HG03565 (cell line): Measurements from ENCODE around the gene PRKAR1B.

Source experiments
- ATAC-seq: cut with Tn5 transposase; IDR thresholded peaks from one replicate; pipeline ENCODE4 v1.9.1; 2021; ENCODE audit warnings: mild to moderate bottlenecking, moderate library complexity; ENCODE audit not compliant: unreplicated experiment

Gene PRKAR1B

DNA sequence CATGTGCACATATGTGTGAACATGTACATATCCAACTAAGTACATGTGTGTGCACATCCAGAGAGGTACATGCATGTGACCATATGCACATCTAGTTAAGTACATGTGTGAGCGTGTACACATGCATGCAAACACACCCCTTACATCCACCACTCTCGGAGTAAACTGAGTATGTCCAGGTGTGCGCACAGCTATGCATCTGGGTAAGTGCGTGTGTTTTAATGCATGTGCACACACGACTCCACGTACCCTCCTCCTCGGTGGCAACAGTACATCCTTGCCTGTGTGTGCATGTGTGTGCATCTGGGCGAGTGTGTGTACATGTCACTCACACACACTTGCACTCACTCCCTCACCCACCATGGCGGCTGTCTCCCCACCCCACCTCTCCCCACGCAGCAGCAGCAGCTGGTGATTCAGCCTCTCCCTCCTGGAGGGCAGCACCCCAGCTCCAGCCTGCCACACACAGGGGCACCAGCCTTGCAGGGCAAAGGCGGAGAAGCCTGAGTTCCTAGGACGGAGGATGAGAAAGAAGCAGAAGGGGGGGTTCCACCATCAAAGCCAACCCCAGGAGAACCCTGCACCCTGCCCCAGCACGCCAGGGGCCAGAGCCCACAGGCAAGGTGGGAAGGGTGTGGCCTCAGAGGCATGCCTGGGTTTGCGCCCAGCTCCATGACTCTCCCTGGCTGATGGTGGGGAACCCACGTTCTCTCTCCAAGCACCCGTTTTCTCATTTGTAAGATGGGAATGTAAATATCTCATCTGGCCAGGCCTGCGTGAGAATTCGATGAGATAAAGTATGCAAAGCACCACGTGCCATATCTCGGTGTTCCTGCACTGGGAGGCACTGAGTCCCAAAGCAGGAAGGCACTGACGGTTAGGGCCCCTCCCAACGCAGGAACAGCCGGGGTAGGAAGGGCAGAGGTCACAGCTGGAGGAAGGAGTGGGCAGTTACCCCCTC is 28.3 kb downstream of the PRKAR1B start:
- ATAC-seq, result no peak

DNA sequence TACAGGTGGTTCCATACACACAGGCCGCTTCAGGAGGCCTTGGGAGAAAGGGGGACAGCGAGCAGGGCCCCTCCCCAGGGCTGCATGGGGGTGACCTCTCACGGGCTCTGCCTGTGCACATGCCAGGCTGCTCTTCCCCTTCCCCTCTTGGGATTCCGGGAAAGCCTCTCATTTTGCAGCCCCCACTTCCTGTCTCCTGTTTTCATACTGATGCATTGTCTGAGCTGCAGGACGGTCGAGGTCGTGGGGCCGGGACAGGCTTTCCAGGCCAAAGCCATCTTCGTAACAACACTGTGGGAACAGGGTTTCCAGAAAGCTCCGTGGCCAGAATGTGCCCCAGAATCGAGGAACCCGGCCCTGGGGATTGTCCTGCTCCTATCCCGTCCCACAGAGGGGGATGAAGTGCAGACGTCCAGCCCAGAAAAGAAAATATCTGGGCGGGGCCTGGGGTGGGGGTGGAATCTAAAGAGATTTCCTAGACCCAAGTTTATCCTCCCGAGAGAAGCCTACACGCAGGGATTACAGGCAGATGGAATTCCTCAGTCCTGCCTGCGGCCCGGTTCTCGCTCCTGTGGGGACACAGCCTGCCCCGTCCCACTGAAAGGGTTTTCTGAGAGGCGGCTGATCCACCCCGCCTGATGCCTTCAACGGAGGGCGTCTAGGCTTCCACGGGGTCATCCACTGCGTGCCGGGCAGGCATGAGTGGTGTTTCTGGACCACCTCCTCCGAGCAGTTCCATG is 30.1 kb downstream of the PRKAR1B start:
- ATAC-seq, result no peak

DNA sequence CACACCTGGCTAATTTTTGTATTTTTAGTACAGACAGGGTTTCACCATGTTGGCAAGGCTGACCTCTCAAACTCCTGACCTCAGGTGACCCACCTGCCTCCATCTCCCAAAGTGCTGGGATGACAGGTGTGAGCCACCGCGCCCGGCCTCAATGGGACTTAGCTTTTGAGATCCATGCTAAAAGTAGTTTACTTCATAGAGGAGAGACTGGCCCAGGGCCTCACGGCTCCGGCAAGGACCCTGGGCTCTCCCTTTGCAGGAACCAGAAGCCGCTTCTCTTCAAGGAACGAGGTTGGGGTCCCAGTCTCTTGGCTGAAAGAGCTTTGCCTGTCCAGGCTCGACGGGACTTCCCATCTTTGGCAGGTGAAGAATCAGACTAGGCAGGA is 30.7 kb downstream of the PRKAR1B start:
- ATAC-seq, result no peak

DNA sequence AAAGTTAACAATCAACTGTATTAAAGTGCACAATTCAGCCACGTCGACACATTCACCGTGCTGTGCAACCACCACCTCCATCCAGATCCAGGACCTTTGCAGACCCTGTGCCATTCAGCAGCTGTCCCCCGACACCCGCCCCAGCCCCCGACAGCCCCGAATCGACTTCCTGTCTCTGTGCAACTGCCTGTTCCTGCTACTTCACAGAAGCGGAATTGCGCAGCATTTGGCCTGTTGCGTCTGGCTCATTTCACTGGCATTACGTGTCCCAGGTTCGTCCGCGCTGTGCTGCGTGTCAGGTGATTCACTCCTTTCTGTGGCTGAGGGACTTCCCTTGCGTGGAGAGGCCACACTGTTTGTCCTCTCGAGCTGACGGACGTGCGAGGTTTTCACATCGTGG is 33.8 kb downstream of the PRKAR1B start:
- ATAC-seq, result no peak

DNA sequence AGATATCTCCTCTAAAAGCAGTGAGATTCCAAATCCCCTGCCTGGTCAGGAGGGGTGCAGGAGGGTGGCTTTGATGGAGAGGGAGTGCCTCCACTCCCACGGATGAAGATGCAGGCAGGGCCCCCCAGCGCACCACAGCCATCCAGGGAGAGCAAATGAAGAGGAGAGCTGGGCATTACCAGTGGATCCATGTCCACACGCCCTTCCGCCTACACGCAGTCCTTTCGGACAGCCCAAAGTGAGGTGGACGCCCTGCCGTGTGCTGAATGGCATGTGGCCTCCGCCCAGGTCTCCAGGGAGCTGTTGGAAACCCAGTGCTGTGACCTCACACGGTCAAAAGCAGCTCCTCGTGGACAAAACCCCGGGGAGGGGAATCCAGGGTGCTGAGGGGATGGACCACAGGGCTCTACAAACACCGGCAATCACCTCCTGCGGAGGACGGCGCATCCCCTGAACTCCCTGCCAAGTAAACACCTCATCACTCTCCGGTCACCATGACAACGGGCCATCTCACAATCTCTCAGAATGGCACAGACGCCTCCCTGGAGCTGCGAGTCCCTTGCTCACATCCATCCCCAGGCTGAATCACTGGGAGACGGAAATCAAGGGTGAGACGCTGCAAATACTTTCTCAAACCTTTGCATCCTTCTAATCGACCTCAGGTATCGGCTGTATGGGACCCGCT is 35.6 kb downstream of the PRKAR1B start:
- ATAC-seq, result no peak

DNA sequence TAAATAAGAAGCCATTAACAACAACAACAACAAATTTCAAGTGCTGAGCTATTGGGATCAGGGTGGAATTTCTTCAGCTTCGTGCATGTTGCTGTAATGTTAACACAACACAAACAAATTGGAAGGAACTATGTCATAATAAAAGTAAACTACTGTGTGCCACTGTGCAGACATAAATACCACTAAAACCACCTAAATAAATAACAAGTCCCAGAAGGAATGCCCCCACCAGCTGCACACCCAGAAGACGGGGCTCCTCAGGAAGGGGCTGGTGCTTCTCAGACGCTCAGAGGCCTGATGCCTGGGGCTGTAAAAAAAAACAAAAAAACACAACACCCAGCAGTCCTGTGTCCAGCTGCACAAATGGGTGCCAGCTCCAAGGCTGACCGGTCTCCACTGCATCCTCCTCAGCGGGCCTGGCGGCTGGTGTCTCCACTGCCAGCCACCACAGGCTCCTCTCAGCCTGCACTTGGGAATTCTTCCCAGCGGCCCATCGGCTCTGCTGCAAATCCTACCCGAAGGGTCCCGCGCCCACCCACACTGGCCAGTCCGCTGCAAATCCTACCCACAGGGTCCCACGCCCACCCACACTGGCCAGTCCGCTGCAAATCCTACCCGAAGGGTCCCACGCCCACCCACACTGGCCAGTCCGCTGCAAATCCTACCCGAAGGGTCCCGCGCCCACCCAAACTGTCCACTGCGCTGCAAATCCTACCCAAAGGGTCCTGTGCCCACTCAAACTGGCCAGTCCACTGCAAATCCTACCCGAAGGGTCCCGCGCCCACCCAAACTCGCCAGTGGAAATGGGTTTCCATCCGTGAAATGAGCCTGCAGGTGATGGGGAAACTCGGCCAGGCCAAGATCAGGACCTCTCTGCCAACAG is 36.4 kb downstream of the PRKAR1B start:
- ATAC-seq, result no peak

DNA sequence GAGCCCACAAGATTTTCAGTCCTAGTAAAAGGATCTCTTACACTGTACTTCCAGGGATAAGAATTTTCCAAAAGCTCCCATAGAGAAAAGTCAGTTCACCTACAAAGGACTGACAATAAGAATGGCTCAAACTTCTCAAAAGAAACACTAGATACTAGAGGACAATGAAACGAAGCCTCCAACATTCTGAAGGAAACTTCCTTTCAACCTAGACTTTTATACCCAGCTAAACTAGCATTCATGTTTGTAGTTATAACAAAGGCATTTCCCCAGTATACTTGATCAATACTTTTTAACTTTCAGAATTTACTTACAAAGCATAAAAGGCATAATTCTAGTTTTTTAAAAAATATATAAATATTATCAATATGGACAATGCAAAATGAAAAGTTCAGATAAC is 41.5 kb downstream of the PRKAR1B start:
- ATAC-seq, result no peak

DNA sequence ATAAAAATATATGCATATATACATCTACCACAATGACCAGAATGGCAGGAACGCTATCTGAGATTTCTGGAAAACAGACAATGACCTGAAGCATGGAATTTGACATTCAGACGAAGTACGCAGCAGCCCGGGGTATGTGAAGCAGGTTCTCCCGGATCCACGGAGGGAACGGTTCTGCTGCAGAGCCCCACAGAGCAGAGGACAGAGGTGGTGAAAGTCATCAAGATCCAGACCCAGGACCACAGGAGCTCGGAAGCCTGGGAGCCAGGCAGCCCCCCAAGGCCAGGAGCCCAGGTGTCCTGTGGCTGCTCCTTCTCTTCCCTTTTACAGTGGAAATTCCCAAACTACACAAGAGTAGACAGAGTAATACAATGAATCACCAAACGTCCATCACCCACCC is 42.7 kb downstream of the PRKAR1B start:
- ATAC-seq, result no peak

DNA sequence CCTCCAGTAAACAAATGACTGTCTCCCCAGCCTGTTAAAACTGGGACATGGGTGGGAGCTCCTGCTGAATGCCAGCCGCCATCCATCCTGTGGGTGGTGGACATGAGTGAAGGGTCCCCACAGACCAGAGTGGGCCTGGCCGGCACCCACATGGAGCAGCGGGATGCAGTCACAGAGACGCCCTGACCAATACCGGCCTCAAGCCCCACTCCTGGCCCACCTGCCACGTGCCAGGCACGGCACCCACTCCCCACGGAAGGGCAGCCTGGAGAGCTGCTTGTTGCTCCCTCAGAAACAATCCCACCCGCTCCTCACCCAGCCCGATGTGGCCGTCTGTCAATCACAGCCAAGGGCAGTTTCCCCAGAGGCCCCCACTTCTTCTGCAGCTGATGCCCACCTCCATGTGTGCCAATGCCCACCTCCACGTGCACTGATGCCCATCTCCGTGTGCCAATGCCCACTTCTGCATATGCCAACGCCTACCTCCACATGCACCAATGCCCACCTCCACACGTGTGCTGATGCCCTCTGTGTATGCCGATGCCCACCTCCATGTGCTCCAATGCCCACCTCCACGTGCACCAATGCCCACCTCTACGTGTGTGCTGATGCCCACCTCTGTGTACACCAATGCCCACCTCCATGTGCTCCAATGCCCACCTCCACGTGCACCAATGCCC is 43.4 kb downstream of the PRKAR1B start:
- ATAC-seq, result no peak

DNA sequence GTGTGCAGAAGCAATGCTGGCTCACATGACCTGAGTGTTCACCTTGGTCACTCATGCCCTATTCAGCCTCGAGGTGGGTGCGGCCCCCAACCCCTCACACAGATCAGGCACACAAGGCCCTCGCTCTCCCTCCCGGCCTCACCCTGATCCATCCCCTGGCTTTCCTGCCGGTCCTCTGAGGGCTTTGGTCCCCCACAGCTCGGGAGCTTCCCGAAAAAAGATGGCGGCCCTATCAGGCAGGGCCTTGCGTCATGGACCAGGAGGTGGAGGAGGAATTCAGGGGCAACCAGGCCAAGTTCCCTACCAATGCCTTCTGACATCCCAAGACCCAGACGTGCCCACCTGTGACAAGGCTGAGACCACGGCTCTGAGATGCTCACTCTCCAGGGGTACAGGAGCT is 44.3 kb downstream of the PRKAR1B start:
- ATAC-seq, result no peak

DNA sequence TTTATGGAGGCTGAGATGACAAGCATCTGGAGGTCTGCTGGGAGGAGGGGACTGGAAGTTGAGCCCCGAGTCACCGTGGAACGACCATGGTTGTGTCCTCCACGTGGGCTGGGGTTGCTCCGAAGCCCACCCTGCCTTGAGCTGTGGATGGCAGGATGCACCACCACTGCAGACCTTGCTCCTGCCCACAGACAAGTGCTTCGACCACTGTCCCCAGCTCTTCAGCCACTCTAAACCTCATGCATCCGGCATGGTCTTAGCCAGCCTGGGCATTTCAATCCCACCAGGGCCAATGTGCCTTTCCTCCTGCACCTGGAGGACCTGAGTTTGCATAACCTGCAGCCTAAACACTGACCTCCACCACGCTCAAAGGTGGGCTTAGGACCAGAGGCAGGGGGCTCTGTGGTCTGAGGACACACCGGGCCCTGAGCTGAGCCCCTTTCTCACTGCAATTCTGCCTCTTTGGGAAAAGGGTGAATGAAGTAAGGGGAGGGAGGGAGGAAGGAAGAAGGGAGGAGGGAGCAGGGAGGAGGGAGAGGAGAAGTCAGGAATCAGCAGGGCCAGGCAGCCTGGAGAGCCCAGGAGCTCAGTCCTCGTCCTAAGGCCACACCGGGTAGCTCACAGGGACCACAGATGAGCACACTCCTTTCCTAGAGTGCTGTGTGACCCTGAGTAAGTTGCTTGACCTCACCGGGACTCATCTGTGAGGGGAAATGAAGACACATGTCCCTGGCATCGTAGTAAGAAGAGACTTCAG is 45.4 kb downstream of the PRKAR1B start:
- ATAC-seq, result no peak

DNA sequence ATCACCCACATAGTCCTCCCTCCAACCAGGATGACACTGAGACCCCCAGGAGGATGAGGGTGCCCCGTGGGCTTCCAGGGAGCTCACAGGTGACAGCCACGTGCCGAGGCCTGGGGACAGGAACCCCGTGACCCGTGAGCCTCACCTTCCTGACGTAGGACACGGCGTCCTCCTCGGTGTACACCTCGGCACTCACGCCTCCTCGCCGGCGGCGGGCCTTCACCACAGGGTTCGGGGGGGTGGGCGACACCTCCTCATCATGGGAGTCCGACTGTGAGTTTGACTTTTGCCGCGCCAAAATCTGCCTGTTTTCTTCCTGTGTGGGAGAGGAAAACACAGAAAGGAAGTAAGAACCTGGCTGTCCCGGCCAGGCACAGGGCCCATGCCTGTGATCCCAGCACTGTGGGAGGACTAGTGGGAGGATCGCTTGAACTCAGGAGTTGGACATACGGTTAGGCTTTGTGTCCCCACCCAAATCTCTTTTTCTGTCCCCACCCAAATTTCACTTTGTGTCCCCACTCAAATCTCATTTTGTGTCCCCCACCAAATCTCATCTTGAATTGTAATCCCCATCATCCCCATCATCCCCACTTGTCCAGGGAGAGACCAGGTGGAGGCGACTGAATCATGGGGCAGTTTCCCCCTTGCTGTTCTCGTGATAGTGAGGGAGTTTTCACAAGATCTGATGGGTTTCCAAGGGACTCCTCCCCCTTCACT is 46.5 kb downstream of the PRKAR1B start:
- no peak for ATAC-seq

DNA sequence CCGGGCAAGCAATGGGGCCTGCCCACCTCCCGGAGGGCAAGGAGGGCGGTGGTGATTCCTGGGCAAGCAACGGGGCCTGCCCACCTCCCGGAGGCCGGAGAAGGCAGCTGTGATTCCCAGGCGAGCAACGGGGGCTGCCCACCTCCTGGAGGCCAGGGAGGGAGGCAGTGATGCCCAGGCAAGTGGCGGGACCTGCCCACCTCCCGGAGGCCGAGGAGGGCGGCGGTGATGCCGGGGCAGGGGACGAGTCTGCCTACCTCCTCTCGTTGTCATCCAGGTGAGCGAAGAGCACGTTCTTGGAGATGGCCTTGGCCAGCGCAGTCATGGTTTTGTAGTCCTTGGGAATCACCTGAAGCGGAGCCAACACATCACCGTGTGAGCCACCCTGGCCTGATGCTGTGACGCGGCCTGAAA is 50.1 kb downstream of the PRKAR1B start:
- no peak for ATAC-seq

DNA sequence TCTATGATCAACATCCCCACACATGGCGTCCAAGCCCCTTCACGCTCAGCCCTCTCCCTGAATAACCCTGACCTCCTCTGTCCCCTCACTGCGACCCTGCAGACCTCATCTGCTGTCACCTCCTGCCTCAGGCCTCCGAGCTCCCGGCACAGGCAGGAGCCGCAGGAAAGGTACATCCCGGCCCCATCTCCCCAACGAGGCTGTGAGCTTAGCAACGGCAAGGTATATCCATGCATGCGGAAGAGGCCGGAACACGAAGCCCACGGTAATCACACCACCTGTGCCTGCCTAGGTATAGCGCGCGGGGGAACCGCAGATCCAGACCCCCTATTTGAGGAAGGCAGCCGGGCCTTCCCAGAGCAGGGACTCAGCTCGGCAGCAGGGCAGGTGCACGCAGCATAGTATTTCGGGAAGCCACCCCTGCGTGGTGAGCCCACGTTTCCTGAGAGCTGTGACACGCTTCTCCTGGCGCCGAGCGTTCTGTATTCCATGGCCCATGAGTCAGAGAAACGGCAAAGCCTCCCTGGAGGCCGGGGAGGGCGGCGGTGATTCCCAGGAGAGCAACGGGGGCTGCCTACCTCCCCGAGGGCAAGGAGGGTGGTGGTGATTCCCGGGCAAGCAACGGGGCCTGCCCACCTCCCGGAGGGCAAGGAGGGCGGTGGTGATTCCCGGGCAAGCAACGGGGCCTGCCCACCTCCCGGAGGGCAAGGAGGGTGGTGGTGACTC is 50.7 kb downstream of the PRKAR1B start:
- no peak for ATAC-seq

DNA sequence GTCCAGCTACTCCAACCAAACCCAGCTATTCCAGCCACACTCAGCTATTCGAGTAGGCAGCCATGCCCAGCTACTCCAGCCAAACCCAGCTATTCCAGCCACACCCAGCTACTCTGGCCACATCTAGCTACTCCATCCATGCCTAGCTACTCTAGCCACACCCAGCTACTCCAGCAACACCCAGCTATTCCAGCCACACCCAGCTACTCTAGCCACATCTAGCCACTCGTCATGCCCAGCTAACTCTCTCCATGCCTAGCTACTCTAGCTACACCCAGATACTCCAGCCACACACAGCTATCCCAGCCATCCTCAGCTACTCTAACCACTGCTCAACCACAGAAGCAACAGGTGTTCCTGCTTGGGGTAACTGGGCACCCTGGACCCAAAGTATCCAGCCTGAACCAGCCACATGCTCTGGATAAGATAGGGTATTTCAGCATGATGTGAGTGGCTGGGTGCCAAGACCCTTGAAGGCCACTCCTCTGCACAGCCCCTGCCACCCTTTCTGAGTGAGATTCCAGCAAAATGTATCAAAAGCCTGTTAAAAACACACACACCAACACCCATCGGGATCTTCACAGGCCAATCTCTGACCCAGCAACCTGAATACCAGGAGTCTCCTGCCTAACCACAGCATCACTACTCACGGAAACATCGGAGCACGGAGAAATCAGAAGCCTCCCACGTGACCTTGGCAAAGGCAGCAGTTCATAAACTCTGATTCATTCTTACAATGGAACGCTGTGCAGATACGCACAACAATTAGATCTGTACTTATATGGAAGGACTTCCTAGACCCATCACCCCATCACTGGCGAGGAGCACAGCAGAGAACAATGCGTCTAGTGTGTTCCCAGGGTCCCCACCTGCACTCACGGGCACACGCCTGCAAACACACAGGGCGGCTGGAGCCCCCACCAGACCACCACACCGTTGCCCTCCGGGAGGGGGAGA is 52.3 kb downstream of the PRKAR1B start:
- ATAC-seq, result no peak

DNA sequence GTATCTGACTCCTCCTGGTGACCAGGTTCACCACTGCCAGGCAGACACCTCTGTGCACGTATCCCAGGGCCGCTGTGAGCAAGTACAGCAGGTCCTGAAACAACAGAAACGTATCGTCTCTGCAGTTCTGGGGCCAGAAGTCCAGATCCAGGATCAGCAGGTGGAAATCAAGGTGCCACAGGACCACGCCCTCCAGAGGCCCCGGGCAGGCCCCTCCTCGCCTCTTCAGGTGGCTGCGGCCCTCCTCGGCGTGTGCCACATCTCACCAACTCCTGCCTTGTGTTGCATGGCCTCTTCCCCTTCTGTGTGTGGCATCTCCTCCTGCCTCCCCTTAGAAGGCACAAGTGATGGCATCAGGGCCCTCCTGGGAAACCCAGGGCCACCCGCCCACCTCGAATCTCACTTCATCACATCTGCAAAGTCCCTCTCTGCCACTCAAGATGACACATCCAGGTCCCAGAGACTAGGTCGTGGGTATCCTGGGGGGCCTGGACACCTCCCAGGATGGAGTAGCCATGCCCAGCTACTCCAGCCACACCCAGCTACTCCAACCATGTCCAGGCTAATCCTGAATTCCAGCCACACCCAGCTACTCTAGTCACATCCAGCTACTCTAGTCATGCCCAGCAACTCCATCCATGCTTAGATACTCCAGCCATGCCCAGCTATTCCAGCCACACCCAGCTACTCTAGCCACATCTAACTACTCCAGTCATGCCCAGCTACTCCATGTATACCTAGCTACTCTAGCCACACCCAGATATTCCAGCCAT is 53.2 kb downstream of the PRKAR1B start:
- ATAC-seq, result no peak
